Measurements from ENCODE around the gene PRMT3. TPM values are rescaled to one million over a fixed set of nuclear protein-coding genes. Genes with fewer than 3 reads are reported as not detected.

Gene PRMT3
- polyA plus RNA-seq, 1 donor (not counting 4 experiments of a cell fraction or from before 2014, with no cell fraction given): 29.4 TPM

GRCh38 chr11:20512869-20513268 is 125.4 kb downstream of the PRMT3 start:
- DNase-seq (ENCODE audit: low read depth, low spot score) (no peak), FAIRE-seq (no peak)
- no peak overlapping the region for H3K4me2 ChIP-seq (ENCODE audit: control insufficient read depth, extremely low read depth, insufficient read depth, low read depth, low read length)
- no peak overlapping the region for H3K9ac ChIP-seq (ENCODE audit: control insufficient read depth, extremely low read depth, insufficient read depth, low read length)
- H3K36me3 ChIP-seq (ENCODE audit: control insufficient read depth in 2 of 2, extremely low read depth in 1 of 2, insufficient read depth in 2 of 2, low read length in 2 of 2): peaks cover 0 to 2% of the 10 kb centered on the region in 2 experiments
- H4K20me1 ChIP-seq (ENCODE audit: control insufficient read depth, extremely low read depth, insufficient read depth, low read length): no peaks in the 10 kb centered on the region
- no peak overlapping the region for H2AFZ ChIP-seq (ENCODE audit: control insufficient read depth, low read length)
- H3K9me1 ChIP-seq (ENCODE audit: control insufficient read depth, extremely low read depth, insufficient read depth, low read length): no peaks in the 10 kb centered on the region
- no peak overlapping the region for H3K27ac ChIP-seq (ENCODE audit: control insufficient read depth, insufficient read depth, low read length)
- H3K79me2 ChIP-seq (ENCODE audit: control insufficient read depth, insufficient read depth, low read length): no peaks in the 10 kb centered on the region
- no peak overlapping the region for H3K4me3 ChIP-seq (ENCODE audit: control insufficient read depth in 2 of 3, extremely low read depth in 1 of 3, insufficient read depth in 2 of 3, low read depth in 1 of 3, low read length in 3 of 3)
- dilution Hi-C loops (cut with MboI; ENCODE audit: extremely low pct_ligation_motif_present, low sequenced_read_pairs): loop anchor here (25.0 kb wide), 1 partner anchor 99 kb away; no protein-coding TSS in a partner anchor
- TF ChIP-seq EZH2 (IDR thresholded peaks at IDR 0.05; ENCODE audit: low read length): no peak
- TF ChIP-seq, protein P1, sequence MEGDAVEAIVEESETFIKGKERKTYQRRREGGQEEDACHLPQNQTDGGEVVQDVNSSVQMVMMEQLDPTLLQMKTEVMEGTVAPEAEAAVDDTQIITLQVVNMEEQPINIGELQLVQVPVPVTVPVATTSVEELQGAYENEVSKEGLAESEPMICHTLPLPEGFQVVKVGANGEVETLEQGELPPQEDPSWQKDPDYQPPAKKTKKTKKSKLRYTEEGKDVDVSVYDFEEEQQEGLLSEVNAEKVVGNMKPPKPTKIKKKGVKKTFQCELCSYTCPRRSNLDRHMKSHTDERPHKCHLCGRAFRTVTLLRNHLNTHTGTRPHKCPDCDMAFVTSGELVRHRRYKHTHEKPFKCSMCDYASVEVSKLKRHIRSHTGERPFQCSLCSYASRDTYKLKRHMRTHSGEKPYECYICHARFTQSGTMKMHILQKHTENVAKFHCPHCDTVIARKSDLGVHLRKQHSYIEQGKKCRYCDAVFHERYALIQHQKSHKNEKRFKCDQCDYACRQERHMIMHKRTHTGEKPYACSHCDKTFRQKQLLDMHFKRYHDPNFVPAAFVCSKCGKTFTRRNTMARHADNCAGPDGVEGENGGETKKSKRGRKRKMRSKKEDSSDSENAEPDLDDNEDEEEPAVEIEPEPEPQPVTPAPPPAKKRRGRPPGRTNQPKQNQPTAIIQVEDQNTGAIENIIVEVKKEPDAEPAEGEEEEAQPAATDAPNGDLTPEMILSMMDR (optimal IDR thresholded peaks at IDR 0.05 in 1 of 3, IDR thresholded peaks at IDR 0.05 in 1 of 3, conservative IDR thresholded peaks at IDR 0.05 in 1 of 3; ENCODE audit: extremely low read depth in 1 of 3, insufficient read depth in 2 of 3, low read length in 3 of 3): no peak
- no peaks in the 10 kb centered on the region for H3K27me3 ChIP-seq (ENCODE audit: control insufficient read depth, extremely low read depth, insufficient read depth, low read length)
- H3K4me1 ChIP-seq (ENCODE audit: control insufficient read depth, extremely low read depth, insufficient read depth, low read length): no peaks in the 10 kb centered on the region
- no peaks in the 10 kb centered on the region for H3K9me3 ChIP-seq (ENCODE audit: control insufficient read depth, low read depth, low read length)

DNA sequence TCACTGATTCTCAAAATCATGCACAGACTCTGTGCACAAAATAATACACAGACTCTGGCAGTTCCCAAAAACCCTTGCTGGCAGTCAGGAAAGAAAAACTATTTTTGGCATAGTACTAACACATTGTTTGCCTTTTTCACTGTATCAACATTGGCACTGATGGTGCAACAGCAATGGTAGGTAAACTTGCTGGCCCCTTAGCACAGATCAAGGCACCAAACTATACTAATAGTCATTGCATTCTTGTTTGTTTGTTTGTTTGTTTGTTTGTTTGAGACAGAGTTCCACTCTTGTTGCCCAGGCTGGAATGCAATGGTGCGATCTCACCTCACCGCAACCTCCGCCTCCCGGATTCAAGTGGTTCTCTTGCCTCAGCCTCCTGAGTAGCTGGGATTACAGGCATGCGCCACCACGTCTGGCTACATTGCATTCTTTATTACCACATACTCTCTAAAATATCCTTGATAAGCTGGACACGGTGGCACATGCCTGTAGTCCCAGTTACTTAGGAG is 130.9 kb downstream of the PRMT3 start:
- H4K20me1 ChIP-seq (ENCODE audit: control insufficient read depth, extremely low read depth, insufficient read depth, low read length): no peaks in the 10 kb centered on the region
- no peaks in the 10 kb centered on the region for H3K27me3 ChIP-seq (ENCODE audit: control insufficient read depth, extremely low read depth, insufficient read depth, low read length)
- no peak for DNase-seq (ENCODE audit: low read depth, low spot score)
- H3K4me2 ChIP-seq (ENCODE audit: control insufficient read depth, extremely low read depth, insufficient read depth, low read depth, low read length): no peak overlapping the region
- FAIRE-seq: no peak
- H3K4me3 ChIP-seq (ENCODE audit: control insufficient read depth in 2 of 3, extremely low read depth in 1 of 3, insufficient read depth in 2 of 3, low read depth in 1 of 3, low read length in 3 of 3): no peak overlapping the region
- H3K9ac ChIP-seq (ENCODE audit: control insufficient read depth, extremely low read depth, insufficient read depth, low read length): no peak overlapping the region
- no peaks in the 10 kb centered on the region for H3K79me2 ChIP-seq (ENCODE audit: control insufficient read depth, insufficient read depth, low read length)
- TF ChIP-seq, protein P1 (optimal IDR thresholded peaks at IDR 0.05 in 1 of 3, IDR thresholded peaks at IDR 0.05 in 1 of 3, conservative IDR thresholded peaks at IDR 0.05 in 1 of 3; ENCODE audit: extremely low read depth in 1 of 3, insufficient read depth in 2 of 3, low read length in 3 of 3): no peak
- TF ChIP-seq EZH2 (IDR thresholded peaks at IDR 0.05; ENCODE audit: low read length): no peak
- H3K9me1 ChIP-seq (ENCODE audit: control insufficient read depth, extremely low read depth, insufficient read depth, low read length): no peaks in the 10 kb centered on the region
- dilution Hi-C loops (cut with MboI; ENCODE audit: extremely low pct_ligation_motif_present, low sequenced_read_pairs): loop anchor here (25.0 kb wide), 1 partner anchor 94 kb away; no protein-coding TSS in a partner anchor
- H3K4me1 ChIP-seq (ENCODE audit: control insufficient read depth, extremely low read depth, insufficient read depth, low read length): no peaks in the 10 kb centered on the region
- H3K9me3 ChIP-seq (ENCODE audit: control insufficient read depth, low read depth, low read length): no peaks in the 10 kb centered on the region
- H3K27ac ChIP-seq (ENCODE audit: control insufficient read depth, insufficient read depth, low read length): no peak overlapping the region
- H2AFZ ChIP-seq (ENCODE audit: control insufficient read depth, low read length): no peak overlapping the region
- H3K36me3 ChIP-seq (ENCODE audit: control insufficient read depth in 2 of 2, extremely low read depth in 1 of 2, insufficient read depth in 2 of 2, low read length in 2 of 2): no peaks in the 10 kb centered on the region
